Vagina (tissue), 2 donors: ENCODE data around the gene COX14.

Experiments
- POLR2A ChIP-seq, 2 donors: fragments of 450-650 bp; IDR thresholded peaks; one replicate each; pipeline ENCODE4 v1.6.1; 2017; ENCODE audit warnings: antibody characterized with exemption in 2 of 2, mild to moderate bottlenecking in 2 of 2, moderate library complexity in 2 of 2
- POLR2AphosphoS5 ChIP-seq, 2 donors: sonication (generic); formaldehyde crosslinking; IDR thresholded peaks; one replicate each; pipeline ENCODE4 v1.9.0; 2017; ENCODE audit warnings: antibody characterized with exemption in 2 of 2, mild to moderate bottlenecking in 2 of 2, low read depth in 1 of 2; ENCODE audit not compliant: insufficient read depth in 1 of 2
- TF ChIP-seq, protein P1 (sequence below), 3 experiments: fragments of 450-650 bp in 2 of 3; fragments of 200-600 bp in 1 of 3; sonication (generic) in 1 of 3; IDR thresholded peaks; one replicate each; pipeline ENCODE4 v1.5.1; 2017 to 2019; ENCODE audit warnings: antibody characterized with exemption in 3 of 3, mild to moderate bottlenecking in 2 of 3, moderate library complexity in 2 of 3

DNA sequence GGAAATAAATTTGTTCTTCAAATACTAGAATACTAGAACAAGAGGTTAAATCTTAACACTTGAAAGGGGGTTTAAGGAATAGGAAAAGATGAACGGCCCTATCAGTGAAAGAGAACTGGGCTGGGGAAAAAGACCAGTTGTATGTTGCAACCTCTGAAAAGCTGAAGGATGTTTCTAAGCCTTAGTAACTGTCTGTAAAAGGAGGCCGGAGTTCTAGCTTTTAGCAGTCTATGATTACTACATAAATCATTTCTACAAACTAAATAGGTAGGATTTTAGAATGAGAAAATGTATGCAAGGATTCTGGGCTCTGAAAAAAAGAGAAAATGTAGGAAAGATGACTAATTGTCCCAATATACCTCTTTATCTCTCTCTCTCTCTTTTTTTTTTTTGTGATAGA, 50.2 kb downstream of the COX14 start:
- TF ChIP-seq, protein P1, sequence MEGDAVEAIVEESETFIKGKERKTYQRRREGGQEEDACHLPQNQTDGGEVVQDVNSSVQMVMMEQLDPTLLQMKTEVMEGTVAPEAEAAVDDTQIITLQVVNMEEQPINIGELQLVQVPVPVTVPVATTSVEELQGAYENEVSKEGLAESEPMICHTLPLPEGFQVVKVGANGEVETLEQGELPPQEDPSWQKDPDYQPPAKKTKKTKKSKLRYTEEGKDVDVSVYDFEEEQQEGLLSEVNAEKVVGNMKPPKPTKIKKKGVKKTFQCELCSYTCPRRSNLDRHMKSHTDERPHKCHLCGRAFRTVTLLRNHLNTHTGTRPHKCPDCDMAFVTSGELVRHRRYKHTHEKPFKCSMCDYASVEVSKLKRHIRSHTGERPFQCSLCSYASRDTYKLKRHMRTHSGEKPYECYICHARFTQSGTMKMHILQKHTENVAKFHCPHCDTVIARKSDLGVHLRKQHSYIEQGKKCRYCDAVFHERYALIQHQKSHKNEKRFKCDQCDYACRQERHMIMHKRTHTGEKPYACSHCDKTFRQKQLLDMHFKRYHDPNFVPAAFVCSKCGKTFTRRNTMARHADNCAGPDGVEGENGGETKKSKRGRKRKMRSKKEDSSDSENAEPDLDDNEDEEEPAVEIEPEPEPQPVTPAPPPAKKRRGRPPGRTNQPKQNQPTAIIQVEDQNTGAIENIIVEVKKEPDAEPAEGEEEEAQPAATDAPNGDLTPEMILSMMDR (IDR thresholded peaks at IDR 0.05): no peak
- TF ChIP-seq POLR2AphosphoS5 (IDR thresholded peaks at IDR 0.05; ENCODE audit: insufficient read depth in 1 of 2, low read depth in 1 of 2): no peak
- no peak for TF ChIP-seq POLR2A (IDR thresholded peaks at IDR 0.05)
